GM18498 (cell line): Measurements from ENCODE around the gene MYL10.
"Not testable (repeated sequence)": the region's sequence is repeated elsewhere in the genome, so short reads cannot be mapped to it uniquely, and the experiment has no call there.

ENCODE experiments used
- ATAC-seq: cut with Tn5 transposase; IDR thresholded peaks from one replicate; pipeline ENCODE4 v1.9.1; 2021; ENCODE audit warnings: mild to moderate bottlenecking, moderate library complexity; ENCODE audit not compliant: unreplicated experiment

Gene MYL10

GRCh38 chr7:101620991-101621390, 8.1 kb downstream of the MYL10 start:
- no peak for ATAC-seq

- ATAC-seq = no peak
Observed at GRCh38 chr7:101620395-101620794, 8.7 kb downstream of the MYL10 start.

- no peak for ATAC-seq
Observed at GRCh38 chr7:101618916-101619315, 10.2 kb downstream of the MYL10 start.

- no peak for ATAC-seq
Observed at GRCh38 chr7:101618207-101618839, 10.8 kb downstream of the MYL10 start.

GRCh38 chr7:101617451-101618206, 11.5 kb downstream of the MYL10 start:
- ATAC-seq = no peak

- ATAC-seq = no peak
Observed at GRCh38 chr7:101615446-101615845, 13.7 kb downstream of the MYL10 start.

- ATAC-seq = no peak
Observed at GRCh38 chr7:101614939-101615302, 14.2 kb downstream of the MYL10 start.

- no peak for ATAC-seq
Observed at GRCh38 chr7:101614098-101614938, 14.8 kb downstream of the MYL10 start.

GRCh38 chr7:101612885-101613515, 16.1 kb downstream of the MYL10 start:
- no peak for ATAC-seq

GRCh38 chr7:101608772-101609713, 20.1 kb downstream of the MYL10 start:
- ATAC-seq = no peak

GRCh38 chr7:101606498-101606923, 22.6 kb downstream of the MYL10 start:
- ATAC-seq = no peak

GRCh38 chr7:101605611-101606497, 23.2 kb downstream of the MYL10 start:
- no peak for ATAC-seq

GRCh38 chr7:101604934-101605332, 24.2 kb downstream of the MYL10 start:
- not testable (repeated sequence) for ATAC-seq

GRCh38 chr7:101604331-101604933, 24.7 kb downstream of the MYL10 start:
- ATAC-seq = no peak

GRCh38 chr7:101602484-101603241, 26.4 kb downstream of the MYL10 start:
- no peak for ATAC-seq

GRCh38 chr7:101602082-101602481, 27.0 kb downstream of the MYL10 start:
- no peak for ATAC-seq

GRCh38 chr7:101599787-101600186, 29.3 kb downstream of the MYL10 start:
- ATAC-seq = no peak
